D721Med (cell line): ENCODE measurements around the gene MBLAC1.
"Not testable (repeated sequence)": the region's sequence is repeated elsewhere in the genome, so short reads cannot be mapped to it uniquely, and the experiment has no call there.

Source experiments
- DNase-seq: peaks from one replicate; pipeline ENCODE4 v3.0.0; 2011; ENCODE audit warnings: low spot score; ENCODE audit not compliant: insufficient read length
- FAIRE-seq: peaks from 2 replicates; lab custom pipeline; 2011; peaks lifted over from hg19 to GRCh38; lab: Jason Lieb, UNC
- CTCF ChIP-seq: IDR thresholded peaks from 2 replicates; pipeline ENCODE4 v1.5.1; 2012; ENCODE audit warnings: mild to moderate bottlenecking, control low read depth; ENCODE audit not compliant: insufficient read depth; ENCODE audit errors: missing control alignments

MBLAC1 gene

GRCh38 chr7:100124301-100125230 is 2.2 kb upstream of the MBLAC1 start:
- TF ChIP-seq CTCF = no peak
- DNase-seq = no peak
- FAIRE-seq = no peak

- DNase-seq (no peak), FAIRE-seq (no peak)
- no peak for TF ChIP-seq CTCF
Measured at GRCh38 chr7:100126239-100126930, 382 bp upstream of the MBLAC1 start.

- no peak for DNase-seq
- no peak for FAIRE-seq
Measured at GRCh38 chr7:100127866-100128636, 1.3 kb downstream of the MBLAC1 start.

GRCh38 chr7:100128637-100128963 is 1.8 kb downstream of the MBLAC1 start:
- FAIRE-seq (no peak), DNase-seq (no peak)
- TF ChIP-seq CTCF = no peak

More at GRCh38 chr7:100127866-100128636, 1.3 kb downstream of the MBLAC1 start:
- no peak for TF ChIP-seq CTCF

GRCh38 chr7:100130220-100130607 is 3.4 kb downstream of the MBLAC1 start:
- not testable (repeated sequence) for FAIRE-seq, DNase-seq

- no peak for DNase-seq
- FAIRE-seq = no peak
- peak; percentile 78 for TF ChIP-seq CTCF
Measured at GRCh38 chr7:100130608-100131453, 4.1 kb downstream of the MBLAC1 start.

GRCh38 chr7:100132126-100132525 is 5.4 kb downstream of the MBLAC1 start:
- DNase-seq = no peak
- TF ChIP-seq CTCF = no peak
- no peak for FAIRE-seq
